ENCODE data around the gene MAP3K21.

The MAP3K21 gene

DNA sequence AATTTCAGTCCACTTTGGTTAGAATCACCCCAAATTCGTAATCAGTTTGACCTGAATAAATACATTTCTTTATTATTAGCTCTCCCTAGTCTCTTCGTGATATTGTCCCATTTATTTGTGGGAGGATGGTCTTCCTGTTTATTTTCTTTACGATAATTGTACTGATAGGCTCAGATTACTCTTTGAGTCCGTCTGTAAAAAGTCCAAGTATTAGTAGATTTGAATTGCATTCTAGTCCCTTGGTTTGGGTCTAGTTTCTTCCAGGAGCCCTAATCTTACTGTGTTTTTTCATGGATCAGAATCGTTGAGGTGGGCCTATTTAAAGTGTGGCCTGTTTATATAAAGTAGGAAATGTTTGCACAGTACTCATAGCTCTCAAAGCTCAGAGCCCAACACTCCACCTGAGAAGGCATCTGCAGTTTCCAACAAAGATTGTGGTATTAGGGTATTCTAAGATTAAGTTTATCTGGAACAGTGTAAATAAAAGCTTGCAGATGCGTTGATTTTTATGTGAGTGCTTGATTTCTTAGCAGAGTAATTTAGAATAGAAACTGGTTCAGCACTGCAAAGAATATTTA lies 33.1 kb downstream of the MAP3K21 start:
- no peak for DNase-seq

DNA sequence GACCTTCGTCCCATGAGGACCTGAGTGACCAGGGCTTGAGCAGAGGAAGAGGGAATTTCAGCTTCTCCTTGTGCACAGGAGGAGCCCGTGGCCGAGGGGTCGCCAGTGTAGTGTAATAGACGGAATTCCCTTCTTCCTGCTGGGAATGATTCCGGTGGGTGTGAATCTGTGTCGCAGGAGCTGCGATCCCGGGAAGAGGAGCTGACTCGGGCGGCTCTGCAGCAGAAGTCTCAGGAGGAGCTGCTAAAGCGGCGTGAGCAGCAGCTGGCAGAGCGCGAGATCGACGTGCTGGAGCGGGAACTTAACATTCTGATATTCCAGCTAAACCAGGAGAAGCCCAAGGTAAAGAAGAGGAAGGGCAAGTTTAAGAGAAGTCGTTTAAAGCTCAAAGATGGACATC lies 34.4 kb downstream of the MAP3K21 start:
- DNase-seq, result no peak

DNA sequence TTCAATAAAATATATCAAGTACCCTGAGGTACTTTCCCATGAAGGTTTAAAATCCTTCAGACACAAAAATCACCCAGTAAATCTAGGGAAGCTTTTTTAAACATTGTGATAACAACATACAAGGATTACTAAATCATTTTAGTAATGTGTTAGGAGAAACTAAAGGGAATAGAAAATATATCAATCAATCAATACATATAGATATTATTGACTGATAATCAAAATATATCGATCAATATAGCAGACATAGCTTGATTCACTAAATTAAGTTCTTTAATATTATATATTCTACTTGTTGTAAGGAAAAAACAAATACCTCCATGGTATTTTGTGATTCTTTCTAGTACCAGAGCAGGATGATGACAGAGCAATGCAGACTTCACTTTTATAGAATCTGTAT lies 35.2 kb downstream of the MAP3K21 start:
- DNase-seq, result no peak

DNA sequence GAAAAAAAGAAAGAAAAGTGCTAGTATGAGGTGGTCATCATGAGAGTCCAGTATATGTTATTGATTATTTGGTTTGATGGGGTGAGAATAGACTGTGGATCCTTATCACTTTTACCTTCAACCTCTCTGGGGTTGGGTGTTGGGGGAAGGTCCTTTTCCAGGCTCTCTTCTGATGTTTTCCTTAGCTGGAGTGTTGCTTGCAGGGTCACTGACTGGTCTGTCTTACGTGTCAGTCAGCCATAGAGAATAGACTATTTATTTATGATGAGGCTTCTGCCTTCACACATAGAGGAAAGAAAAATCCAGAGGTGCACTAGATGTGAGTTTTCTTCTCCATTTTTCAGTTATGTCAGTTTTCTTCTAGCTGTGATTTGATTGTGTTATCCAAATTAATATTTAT lies 36.5 kb downstream of the MAP3K21 start:
- DNase-seq, result no peak

DNA sequence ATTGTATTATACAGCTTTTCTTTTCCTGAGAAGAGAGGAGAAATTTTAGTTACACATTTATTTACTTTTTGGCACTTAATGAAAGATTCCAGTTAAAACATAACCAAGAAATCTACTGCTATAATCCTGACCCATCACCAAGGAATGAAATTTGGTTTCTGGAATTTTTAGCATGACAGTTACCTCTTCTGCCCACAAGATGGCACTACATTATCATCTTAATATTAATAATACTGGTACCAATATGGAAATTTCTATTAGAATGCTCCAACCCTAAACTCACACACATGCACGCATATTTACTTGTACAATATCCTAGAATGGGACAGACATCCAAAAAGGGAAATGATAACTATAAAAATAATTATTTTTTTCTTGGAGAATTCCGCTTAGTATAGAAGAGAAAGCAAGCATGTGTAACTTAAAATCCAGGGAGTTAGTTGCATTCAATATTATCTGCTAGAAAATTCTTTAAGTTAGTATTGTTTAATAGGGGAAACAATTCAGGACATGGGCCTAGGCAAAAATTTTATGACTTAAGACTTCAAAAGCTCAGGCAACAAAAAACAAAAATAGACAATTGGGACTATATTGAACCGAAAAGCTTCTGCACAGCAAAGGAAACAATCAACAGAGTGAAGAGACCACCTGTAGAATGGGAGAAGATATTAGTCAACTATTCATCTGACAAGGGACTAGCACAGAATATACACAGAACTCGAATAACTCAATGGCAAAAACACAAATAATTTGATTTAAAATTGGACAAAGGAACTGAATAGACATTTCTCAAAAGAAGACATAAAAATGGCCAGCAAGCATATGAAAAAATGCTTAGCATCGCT lies 37.4 kb downstream of the MAP3K21 start:
- DNase-seq, result no peak

DNA sequence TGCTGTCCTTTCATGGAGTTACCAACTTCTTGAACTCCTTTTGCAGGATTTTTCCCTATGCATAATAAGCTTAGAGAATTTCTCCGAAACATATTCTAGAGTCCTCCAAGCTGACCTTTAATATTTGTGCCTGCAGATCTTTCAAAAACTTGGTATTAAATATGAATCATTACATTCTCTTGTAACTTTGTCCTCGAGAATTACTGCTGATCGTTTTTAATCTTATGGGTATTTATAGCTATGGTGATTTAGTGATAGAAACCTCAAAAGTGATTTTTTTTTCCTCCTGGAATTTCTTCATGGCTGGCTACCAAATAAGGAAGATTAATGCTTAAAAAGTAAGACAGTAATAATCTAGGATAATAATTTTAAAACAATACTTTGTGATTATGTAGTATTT lies 39.1 kb downstream of the MAP3K21 start:
- no peak for DNase-seq

DNA sequence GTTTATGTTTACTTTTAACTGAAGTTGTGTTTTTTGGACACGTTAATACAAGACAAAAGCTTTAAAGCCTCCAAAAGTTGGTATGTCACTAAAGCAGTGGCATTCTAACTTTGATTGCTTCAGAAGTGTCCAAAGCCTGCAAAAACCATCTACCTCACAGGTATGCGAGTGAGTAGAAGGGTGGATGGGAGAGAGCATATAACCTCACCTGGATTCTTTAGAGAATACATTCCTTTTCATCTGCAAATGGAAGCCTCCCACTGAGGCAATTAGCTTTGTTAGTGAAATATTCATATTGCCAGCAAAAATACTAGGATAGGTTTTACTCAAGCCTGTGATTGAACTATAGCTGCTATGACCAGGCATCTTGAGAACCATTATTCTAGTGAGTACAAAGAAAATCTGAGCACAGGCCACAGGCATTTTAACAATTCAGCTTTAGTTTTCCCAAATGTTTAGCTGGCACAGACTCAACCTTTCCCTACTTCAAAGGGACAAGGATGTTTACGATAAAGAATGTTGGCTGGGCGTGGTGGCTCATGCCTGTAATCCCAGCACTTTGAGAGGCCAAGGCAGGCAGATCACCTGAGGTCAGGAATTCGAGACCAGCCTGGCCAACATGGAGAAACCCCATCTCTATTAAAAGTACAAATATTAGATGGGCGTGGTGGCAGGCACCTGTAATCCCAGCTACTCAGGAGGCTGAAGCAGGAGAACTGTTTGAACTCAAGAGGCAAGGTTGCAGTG lies 39.7 kb downstream of the MAP3K21 start:
- no peak for DNase-seq

DNA sequence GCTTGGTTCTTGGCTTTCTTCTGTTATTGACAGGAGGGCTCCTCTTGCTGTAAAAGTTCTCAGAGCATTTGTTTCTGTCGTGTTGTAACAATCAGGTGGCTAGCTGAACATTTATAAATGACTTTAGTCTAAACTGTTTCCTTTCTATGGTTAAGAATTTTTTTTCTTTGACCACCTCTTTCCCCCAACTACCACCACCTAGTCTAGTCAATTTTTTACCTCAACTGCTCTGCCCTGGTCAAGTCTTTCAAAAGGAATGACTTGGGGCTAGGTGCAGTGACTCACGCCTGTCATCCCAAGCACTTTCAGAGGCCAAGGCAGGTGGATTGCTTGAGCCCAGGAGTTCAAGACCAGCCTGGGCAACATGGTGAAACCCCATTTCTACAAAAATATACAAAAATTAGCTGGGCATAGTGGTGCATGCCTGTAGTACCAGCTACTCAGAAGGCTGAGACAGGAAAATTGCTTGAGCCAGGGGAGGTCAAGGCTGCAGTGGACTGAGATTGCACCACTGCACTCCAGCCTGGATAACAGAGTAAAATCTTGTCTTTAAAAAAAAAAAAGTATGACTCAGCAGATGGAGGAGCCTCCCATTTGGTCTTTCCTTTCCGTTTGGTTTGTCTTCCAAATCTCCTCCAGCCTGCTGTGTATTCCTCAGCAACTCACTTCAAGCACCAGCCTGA lies 40.7 kb downstream of the MAP3K21 start:
- no peak for DNase-seq

DNA sequence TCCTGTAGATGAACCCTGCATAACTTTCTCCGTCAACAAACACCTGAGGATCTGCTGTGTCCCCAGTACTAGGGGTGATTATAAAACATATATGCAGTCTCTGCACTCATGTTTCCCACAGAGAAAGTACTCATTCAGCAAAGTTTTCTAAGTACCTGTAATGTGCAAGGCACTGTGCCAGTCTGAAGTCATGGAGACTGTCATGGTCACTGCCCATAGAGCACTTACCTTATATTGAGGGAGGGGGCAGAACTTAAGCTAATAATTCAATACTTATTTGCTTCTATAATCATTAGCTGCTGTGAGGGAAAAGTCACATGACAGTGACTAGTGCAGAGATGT lies 41.2 kb downstream of the MAP3K21 start:
- no peak for DNase-seq

DNA sequence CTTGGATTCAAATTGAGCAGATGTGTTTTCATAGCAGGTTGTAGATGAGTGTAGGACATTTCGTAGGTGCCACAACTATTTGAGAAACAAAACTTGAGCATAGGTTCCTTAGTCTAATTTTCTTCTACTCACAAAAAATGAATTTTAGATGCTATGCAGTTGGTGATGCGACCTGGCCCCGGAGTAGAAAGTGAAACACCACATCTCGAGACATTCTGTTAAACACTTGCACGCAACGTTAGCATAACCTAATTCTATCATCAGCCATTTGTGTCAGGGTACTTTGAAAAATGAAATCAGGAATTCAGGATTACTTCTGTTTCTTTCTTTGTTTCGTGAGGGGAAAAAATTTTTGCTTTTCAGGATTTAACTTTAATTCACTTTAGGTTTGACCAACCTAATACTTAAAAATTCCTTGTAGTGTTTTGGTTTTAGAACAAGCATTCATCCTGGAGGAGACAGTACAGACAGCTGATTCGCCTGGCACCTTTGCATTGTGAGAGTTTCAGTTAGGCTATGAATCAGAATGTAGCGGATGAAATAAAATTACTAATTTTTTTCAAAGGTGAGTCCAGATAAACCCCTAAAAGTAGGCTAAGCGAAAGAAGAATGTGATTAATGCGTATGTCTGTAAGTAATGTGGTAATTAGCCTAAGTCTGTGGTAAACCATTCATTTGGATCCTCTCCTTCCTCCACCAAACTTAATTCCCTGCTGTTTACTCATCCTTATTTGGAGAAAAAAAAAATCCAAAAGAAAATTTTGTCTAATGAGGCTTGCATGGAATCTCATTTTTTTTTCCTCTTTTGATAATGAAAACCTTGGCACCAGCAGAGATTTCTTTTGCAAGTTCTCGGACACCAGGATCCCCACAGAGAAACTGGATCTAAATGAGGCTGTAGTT lies 44.9 kb downstream of the MAP3K21 start:
- no peak for DNase-seq

DNA sequence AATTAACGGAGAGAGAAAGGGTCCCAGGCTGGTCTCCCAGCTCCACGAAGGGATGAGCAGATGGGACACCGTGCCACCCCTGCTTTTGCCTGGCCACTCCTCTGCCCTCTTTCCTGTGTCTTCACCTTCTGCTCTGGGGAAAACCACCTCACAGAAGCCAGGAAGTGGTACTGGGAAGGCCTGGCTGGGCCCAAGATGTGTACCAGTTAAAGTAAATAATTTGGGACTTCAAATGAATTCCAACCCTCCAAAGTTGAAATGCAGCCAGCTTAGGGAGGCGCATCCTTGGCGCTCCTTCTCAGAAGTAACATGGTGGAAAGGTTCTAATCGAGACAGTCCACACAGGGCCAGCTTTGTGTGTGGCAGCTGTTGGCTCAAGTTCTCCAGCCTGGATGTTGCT lies 45.7 kb downstream of the MAP3K21 start:
- no peak for DNase-seq

DNA sequence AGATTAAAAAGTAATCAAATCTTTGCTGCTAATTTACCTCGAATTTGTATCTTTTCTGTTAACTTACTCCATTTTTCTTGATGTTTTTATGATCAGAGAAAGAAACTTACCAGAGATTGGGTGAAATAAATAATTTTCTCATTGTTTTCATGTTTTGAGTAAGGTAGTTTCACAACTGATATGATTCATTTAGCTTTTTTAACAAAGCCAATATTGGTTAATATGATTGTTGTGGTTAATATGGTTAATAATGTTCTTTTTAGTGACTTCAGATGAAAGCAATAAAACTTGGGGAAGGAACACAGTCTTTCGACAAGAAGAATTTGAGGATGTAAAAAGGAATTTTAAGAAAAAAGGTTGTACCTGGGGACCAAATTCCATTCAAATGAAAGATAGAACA lies 48.1 kb downstream of the MAP3K21 start:
- DNase-seq, result no peak

DNA sequence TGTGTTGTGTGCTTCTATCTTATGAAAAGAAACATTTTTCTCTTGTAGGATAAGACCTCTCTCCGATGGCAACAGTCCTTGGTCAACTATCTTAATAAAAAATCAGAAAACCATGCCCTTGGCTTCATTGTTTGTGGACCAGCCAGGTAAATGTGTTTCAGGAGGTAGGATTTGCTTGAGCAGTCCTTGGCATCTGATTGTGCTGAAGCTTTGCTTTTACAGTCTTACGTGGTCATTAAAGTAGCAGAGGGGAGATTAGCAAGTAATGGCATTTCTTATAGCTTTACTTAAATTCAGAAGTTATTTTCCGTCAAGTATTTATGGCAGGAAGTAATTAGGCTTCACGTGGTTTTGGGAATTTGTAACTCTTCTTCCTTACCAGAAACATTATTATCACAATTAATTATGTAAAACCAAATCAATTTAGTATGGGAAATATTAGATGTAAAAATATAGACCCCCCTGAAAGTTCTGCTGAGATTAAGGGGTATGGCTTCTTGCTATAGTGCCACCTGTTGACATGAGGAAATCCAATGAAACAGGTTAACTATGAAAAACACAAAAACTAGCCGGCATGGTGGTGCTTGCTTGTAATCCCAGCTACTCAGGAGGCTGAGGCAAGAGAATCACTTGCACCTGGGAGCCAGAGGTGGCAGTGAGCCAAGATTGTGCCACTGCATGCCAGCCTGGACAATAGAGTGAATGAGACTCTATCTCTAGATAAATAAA lies 49.0 kb downstream of the MAP3K21 start:
- no peak for DNase-seq

DNA sequence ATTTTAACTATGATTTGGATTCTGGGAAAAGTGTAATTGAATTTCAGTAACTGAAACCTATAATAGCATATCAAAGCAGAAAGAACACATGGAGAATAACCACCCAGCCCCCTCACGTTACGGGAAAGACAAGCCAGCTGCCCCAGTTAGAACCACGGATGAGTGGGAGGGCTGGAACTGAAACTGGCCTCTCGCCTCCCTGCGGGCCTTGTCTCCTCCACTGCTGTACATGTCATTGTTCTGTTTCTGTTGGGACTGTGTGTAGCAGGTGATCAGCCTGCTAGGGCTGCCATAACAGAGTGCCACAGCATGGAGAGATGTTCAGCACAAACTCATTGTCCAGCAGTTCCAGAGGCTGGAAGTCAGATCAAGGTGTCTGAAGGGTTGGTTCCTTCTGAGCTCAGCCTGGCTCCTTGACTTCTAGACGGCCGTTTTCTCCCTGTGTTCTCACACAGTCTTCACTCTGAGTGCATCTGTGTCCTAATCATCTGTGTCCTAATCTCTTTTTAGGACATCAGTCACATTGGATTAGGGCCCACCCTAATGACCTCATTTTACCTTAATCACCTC lies 52.4 kb downstream of the MAP3K21 start:
- no peak for DNase-seq

DNA sequence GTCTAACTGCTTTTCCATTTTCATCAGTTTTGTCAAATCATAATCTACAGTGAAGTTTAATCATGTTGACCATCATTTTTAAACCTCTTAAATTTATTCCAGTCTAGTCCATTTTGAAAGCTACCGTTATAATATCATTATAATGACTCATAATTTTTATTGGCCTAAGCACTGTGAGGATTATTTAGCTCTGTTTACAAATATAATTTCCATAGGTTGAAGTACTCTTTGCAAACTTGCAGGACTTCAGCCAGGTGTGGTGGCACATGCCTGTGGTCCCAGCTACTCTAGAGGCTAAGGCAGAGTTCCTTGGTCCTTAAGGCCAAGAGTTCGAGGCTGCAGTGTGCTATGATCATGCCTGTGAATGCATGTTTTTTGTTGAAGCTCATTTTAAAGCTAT lies 54.3 kb downstream of the MAP3K21 start:
- DNase-seq, result no peak

DNA sequence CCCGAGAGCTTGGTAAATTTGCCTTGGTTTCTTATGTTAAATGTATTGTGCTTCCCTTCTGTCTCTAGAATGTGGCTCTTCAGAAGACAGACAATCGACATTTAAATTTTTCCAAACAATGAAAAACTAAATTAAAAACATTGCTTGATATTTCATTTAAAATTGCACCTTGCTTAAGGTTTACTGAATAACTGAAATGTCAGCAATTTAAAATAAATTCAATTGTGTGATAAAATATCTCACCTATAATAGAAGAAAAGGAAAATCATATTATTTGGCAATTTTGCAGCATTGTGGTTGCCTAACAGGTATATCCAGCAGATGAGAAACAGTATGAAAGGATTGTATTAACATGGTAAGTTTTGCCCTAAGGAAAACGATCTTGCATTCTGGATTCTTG lies 56.5 kb downstream of the MAP3K21 start:
- no peak for DNase-seq

DNA sequence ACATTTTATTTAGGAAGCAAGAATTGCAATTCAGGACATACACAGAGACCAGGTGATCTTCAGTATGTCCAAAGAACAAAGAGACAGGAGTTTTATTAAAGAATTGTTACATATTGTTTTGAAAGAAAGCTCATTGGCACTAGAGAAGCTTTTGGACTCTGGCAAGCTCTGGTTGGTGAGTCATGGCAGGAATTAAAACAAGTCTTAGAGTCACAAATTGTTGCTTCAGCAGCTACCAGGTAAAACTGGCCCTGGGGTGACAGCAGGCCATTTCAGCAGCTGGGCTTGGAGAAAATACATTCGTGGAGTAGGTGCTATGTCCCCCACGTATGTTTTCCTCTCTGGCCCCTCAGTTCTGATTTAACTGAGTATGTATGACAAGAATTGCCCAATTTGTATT lies 58.8 kb downstream of the MAP3K21 start:
- no peak for DNase-seq

DNA sequence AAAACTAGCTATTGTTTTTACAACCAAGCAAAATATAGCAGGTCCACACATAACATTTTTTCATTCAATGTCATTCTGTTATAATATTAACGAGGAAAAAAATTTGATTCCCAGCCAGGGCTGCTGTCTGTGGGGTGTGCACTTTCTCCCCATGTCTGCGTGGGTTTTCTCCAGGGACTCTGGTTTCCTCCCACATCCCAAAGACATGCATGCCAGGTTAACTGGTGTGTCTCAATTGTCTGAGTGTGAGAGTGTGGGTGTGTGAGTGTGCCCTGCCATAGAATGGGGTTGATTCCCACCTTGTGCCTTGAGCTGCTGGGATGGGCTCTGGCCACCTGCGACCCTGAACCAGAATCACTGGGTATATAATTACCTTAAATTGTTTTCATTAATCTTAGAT lies 60.1 kb downstream of the MAP3K21 start:
- no peak for DNase-seq

DNA sequence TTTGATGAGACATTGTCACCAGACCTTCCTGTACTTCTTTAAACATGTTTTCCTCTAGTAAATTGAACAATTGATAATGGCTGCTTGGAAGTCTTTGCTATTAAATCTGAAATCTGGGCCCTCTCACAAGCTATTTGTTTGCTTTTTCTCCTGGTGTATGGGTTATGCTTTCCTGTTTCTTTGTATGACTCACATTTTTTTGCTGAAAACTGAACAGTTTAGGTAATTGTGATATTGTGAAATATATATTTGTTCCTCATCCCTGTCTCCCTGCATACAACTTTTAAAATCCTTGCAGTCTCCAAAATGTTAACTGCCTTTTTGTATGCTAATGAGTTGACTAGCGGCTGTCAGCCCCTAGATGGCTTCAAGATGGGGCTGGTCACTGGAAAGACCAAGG lies 61.6 kb downstream of the MAP3K21 start:
- DNase-seq, result no peak

DNA sequence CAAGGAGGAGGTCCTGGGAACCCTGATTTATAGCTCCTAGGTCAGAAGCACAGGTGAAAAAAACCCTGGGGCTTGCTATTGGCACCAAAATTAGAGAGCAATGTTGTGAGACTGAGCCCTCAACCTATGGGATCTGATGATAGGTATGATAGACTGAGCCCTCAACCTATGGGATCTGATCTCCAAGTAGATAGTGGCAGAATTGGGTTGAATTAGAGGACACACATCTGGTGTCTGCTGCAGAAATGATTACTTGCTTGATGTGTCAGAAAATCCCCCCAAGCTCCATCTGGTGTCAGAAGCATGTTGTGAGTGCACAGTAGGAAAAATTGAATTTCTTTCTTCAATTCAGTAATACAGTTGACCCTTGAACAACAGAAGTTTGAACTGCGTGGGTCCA lies 62.4 kb downstream of the MAP3K21 start:
- DNase-seq, result no peak

Data from NCI-H1417 treated with DMSO at 0.1 percent for 48 hours (cell line).